Measurements from ENCODE around the gene RAB31.

RAB31 gene

DNA sequence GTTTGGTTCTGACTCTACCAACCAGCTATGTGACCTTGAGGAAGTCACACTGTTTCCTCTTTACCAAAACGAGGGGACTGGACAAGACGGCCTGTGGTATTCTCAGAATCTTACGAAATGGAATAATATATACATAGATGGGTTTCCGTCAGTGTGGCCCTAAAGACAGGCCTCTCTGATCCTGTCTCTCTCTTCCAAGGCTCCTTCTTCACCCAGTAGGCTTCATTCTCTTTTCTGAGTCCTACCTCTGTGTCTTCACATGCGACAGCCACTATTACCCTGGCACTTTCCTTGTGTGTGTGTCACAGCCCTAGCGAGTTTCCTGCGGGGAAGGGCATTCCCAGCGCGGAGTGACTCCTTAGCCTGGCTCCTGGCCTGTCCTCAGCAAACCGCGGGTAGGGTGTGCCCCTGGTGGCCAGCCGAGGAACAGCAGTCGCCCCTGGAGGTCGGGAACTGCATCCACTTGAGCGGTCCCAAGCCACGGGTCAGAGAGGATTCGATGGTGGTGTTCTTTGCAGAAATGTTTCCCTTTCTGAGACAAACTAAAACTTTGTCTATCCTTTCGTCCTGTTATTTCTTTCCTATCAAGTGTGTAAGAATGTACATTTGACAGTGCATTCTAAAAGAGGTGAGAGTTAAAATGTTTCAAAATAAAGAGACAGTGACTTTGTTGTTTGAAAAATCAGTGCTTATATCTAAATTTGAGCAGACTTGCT is 63.3 kb downstream of the RAB31 start:
- peak; percentile 84 for DNase-seq

DNA sequence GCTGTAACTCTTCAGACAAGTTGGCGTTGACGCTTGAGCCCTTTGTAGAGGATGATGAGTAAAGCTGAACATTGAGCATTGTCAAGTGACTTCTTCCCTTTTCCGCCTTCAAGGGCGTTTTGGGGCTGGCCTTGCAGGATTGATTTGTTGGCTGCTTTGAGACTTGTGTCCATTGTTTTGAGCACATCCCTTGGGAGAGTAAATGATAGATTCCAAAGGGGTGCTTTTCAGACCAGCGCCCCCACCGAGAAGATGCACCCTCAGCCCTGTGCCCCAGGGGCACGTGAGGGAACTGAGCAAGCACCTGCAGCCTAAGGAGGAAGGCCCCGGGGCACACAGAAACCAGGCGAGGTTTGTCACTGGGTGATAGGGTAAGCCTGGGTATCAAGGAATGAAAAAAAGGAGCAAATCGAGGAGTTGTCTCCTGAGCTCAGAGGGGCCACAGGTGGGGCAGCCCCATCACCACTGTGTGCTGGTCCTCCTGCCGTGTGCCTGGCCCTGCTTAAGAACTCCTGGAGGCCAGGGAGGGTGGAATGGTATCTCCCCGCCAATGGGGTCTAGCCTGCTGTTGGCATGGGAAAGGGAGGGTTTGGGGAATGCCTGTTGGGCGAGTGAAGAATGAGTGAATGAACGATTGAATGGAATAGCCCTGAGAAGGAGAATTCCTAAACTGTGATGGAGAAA is 64.0 kb downstream of the RAB31 start:
- TF ChIP-seq, protein P1, sequence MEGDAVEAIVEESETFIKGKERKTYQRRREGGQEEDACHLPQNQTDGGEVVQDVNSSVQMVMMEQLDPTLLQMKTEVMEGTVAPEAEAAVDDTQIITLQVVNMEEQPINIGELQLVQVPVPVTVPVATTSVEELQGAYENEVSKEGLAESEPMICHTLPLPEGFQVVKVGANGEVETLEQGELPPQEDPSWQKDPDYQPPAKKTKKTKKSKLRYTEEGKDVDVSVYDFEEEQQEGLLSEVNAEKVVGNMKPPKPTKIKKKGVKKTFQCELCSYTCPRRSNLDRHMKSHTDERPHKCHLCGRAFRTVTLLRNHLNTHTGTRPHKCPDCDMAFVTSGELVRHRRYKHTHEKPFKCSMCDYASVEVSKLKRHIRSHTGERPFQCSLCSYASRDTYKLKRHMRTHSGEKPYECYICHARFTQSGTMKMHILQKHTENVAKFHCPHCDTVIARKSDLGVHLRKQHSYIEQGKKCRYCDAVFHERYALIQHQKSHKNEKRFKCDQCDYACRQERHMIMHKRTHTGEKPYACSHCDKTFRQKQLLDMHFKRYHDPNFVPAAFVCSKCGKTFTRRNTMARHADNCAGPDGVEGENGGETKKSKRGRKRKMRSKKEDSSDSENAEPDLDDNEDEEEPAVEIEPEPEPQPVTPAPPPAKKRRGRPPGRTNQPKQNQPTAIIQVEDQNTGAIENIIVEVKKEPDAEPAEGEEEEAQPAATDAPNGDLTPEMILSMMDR (IDR thresholded peaks at IDR 0.05; ENCODE audit: low read depth, low read length) = no peak
- no peak overlapping the region for H3K4me3 ChIP-seq (ENCODE audit: low read depth, low read length)
- H3K27ac ChIP-seq = no peak overlapping the region
- no peak for DNase-seq
- no peaks in the 10 kb centered on the region for H3K36me3 ChIP-seq
- no peaks in the 10 kb centered on the region for H3K9me3 ChIP-seq (ENCODE audit: severe bottlenecking)
- H3K27me3 ChIP-seq (ENCODE audit: insufficient read depth, low read depth, severe bottlenecking) = no peaks in the 10 kb centered on the region

More for the DNA sequence above, 63.3 kb downstream of the RAB31 start:
- Histone ChIP-seq H3K9me3 (ENCODE audit: severe bottlenecking) (no peaks in the 10 kb centered on the region), H3K27me3 (ENCODE audit: insufficient read depth, low read depth, severe bottlenecking) (no peaks in the 10 kb centered on the region), H3K27ac (no peak overlapping the region), H3K36me3 (no peaks in the 10 kb centered on the region), H3K4me3 (ENCODE audit: low read depth, low read length) (no peak overlapping the region)
- TF ChIP-seq, protein P1 (IDR thresholded peaks at IDR 0.05; ENCODE audit: low read depth, low read length) = peak; percentile 98

DNA sequence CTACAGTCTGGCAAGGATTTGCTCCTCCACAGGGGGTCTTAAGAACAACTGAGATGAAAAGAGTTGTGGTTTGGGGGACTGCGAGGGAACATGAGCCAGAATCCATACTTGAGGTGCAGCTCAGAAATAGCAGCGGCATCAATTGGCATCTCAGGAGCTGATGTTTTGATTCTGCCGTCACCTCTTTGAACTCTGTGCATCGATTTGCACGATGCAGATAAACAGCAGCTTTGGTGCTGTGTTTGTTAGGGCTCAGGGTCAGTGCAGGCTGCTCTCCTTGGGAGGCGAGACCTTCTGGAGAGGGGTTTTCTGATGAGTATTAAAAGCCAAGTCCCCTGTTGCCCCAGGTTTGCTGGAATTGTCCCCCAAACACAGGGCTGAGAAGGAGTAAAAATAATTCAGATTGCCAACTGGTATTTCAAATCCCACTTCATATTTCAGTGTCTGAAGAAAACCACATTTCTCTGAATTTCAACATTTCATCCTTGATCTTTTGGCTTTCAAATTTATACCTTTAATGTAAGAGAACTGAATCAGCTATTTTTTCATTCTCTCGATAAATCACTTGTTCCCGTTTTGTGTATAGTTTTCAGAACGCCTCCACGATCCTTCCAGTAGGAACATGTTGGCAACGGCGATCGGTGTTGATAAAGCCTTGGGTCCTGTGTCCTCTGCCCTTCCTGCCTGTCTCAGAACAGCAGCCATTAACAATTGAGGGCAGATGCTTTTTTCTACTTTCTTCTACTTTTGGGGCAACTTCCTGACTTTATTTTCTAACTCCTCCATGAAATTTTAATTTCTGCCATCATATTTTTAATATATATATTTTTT is 65.0 kb downstream of the RAB31 start:
- Histone ChIP-seq H3K27me3 (ENCODE audit: insufficient read depth, low read depth, severe bottlenecking) (no peaks in the 10 kb centered on the region), H3K9me3 (ENCODE audit: severe bottlenecking) (no peaks in the 10 kb centered on the region), H3K4me3 (ENCODE audit: low read depth, low read length) (no peak overlapping the region), H3K36me3 (no peaks in the 10 kb centered on the region), H3K27ac (no peak overlapping the region)
- no peak for DNase-seq
- TF ChIP-seq, protein P1 (IDR thresholded peaks at IDR 0.05; ENCODE audit: low read depth, low read length) = no peak

DNA sequence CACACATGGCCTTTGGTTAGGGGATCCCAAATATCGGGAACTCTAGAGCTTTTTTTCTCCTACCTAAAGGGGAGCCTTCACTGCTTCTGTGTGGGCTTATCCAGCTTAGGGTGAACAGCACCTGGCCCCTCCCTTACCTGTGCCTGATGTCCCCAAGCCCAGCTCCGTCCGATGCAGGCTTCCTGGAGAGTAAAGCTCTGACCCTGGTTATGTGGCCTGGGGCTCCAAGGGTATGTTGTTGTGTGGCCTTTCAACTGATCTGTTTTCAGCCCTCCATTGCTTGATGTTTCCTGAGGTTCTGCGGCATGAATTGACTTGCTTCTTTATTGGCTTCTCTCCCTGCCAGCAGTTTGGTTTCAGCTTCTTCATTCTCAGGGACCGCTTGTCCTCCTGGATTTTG is 66.0 kb downstream of the RAB31 start:
- no peak for DNase-seq
- Histone ChIP-seq H3K9me3 (ENCODE audit: severe bottlenecking) (no peaks in the 10 kb centered on the region), H3K4me3 (ENCODE audit: low read depth, low read length) (no peak overlapping the region), H3K36me3 (no peaks in the 10 kb centered on the region), H3K27me3 (ENCODE audit: insufficient read depth, low read depth, severe bottlenecking) (no peaks in the 10 kb centered on the region), H3K27ac (no peak overlapping the region)
- TF ChIP-seq, protein P1 (IDR thresholded peaks at IDR 0.05; ENCODE audit: low read depth, low read length) = no peak

DNA sequence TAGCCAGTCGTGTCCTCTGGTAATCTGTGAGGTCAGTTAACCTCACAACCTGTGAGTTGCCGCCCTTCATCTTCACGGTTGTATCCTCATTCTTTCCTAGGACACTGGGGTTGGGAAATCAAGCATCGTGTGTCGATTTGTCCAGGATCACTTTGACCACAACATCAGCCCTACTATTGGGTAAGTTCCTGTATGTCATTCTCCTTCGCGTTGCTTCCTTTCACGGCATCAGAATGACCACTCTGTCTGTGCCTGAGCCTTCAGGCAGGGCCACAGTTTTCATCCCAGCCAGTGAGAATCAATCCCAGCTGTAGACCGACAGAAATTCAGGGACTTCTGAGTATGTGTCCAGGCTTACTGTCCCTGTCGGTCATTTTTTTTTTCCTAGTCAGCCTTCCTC is 67.1 kb downstream of the RAB31 start:
- TF ChIP-seq, protein P1 (IDR thresholded peaks at IDR 0.05; ENCODE audit: low read depth, low read length) = no peak
- no peak overlapping the region for H3K27ac ChIP-seq
- no peaks in the 10 kb centered on the region for H3K36me3 ChIP-seq
- H3K9me3 ChIP-seq (ENCODE audit: severe bottlenecking) = no peaks in the 10 kb centered on the region
- DNase-seq = no peak
- no peaks in the 10 kb centered on the region for H3K27me3 ChIP-seq (ENCODE audit: insufficient read depth, low read depth, severe bottlenecking)
- H3K4me3 ChIP-seq (ENCODE audit: low read depth, low read length) = no peak overlapping the region

All from WERI-Rb-1 (cell line).